Liver (tissue), 3 donors: ENCODE results near the gene HMG20A.

Experiments
- CTCF ChIP-seq: fragments of 150-350 bp; IDR thresholded peaks from 2 replicates; pipeline ENCODE4 v1.5.1; 2017; ENCODE audit warnings: improper control_type of control experiment, low read depth, low read length; ENCODE audit not compliant: missing input control
- EGR1 ChIP-seq, 2 donors: IDR thresholded peaks; 2 replicates each; pipeline ENCODE4 v1.6.1; 2016 to 2018; ENCODE audit warnings: antibody characterized with exemption in 2 of 2, low read depth in 2 of 2
- GABPA ChIP-seq, 2 donors: IDR thresholded peaks in 1 of 2; conservative IDR thresholded peaks in 1 of 2; 2 replicates each; pipeline ENCODE4 v1.6.1; 2016; ENCODE audit warnings: antibody characterized with exemption in 2 of 2, mild to moderate bottlenecking in 1 of 2, moderate library complexity in 1 of 2
- MAX ChIP-seq: IDR thresholded peaks from 2 replicates; pipeline ENCODE4 v1.6.1; 2016; ENCODE audit warnings: antibody characterized with exemption
- RAD21 ChIP-seq, 2 donors: IDR thresholded peaks; 2 replicates each; pipeline ENCODE4 v1.6.1; 2016; ENCODE audit warnings: antibody characterized with exemption in 2 of 2, mild to moderate bottlenecking in 2 of 2
- RXRA ChIP-seq, 2 donors: IDR thresholded peaks; 2 replicates each; pipeline ENCODE4 v1.6.1; 2017 to 2018; ENCODE audit warnings: antibody characterized with exemption in 2 of 2, mild to moderate bottlenecking in 1 of 2
- TAF1 ChIP-seq: conservative IDR thresholded peaks from 2 replicates; pipeline ENCODE4 v1.6.1; 2016; ENCODE audit warnings: antibody characterized with exemption, mild to moderate bottlenecking
- YY1 ChIP-seq: IDR thresholded peaks from 2 replicates; pipeline ENCODE4 v1.6.1; 2016; ENCODE audit warnings: antibody characterized with exemption, mild to moderate bottlenecking
- ZBTB33 ChIP-seq: IDR thresholded peaks from 2 replicates; pipeline ENCODE4 v1.6.1; 2016; ENCODE audit warnings: antibody characterized with exemption
- TF ChIP-seq, protein P1 (sequence below): IDR thresholded peaks from 2 replicates; pipeline ENCODE4 v1.6.1; 2016; ENCODE audit warnings: antibody characterized with exemption, mild to moderate bottlenecking
- donor health status: healthy.
- donor health status: healthy.

GRCh38 chr15:77487469-77487842 lies 66.8 kb downstream of the HMG20A start:
- no peak for TF ChIP-seq CTCF
- TF ChIP-seq GABPA (IDR thresholded peaks at IDR 0.05 in 1 of 2, conservative IDR thresholded peaks at IDR 0.05 in 1 of 2), result no peak
- no peak for TF ChIP-seq RAD21 (IDR thresholded peaks at IDR 0.05)
- TF ChIP-seq YY1, result no peak
- TF ChIP-seq RXRA (IDR thresholded peaks at IDR 0.05), result no peak
- no peak for TF ChIP-seq MAX
- no peak for TF ChIP-seq EGR1 (IDR thresholded peaks at IDR 0.05; ENCODE audit: low read depth in 2 of 2)
- TF ChIP-seq TAF1, result no peak
- TF ChIP-seq ZBTB33, result no peak
- TF ChIP-seq, protein P1, sequence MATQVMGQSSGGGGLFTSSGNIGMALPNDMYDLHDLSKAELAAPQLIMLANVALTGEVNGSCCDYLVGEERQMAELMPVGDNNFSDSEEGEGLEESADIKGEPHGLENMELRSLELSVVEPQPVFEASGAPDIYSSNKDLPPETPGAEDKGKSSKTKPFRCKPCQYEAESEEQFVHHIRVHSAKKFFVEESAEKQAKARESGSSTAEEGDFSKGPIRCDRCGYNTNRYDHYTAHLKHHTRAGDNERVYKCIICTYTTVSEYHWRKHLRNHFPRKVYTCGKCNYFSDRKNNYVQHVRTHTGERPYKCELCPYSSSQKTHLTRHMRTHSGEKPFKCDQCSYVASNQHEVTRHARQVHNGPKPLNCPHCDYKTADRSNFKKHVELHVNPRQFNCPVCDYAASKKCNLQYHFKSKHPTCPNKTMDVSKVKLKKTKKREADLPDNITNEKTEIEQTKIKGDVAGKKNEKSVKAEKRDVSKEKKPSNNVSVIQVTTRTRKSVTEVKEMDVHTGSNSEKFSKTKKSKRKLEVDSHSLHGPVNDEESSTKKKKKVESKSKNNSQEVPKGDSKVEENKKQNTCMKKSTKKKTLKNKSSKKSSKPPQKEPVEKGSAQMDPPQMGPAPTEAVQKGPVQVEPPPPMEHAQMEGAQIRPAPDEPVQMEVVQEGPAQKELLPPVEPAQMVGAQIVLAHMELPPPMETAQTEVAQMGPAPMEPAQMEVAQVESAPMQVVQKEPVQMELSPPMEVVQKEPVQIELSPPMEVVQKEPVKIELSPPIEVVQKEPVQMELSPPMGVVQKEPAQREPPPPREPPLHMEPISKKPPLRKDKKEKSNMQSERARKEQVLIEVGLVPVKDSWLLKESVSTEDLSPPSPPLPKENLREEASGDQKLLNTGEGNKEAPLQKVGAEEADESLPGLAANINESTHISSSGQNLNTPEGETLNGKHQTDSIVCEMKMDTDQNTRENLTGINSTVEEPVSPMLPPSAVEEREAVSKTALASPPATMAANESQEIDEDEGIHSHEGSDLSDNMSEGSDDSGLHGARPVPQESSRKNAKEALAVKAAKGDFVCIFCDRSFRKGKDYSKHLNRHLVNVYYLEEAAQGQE, result no peak
